ENCODE measurements around the gene OR2V2.

GRCh38 chr5:181149806-181150733 is 2.7 kb downstream of the OR2V2 start:
- TF ChIP-seq ZNF274 (IDR thresholded peaks at IDR 0.05; ENCODE audit: low read depth, low read length) (no peak), YY1 (IDR thresholded peaks at IDR 0.05; ENCODE audit: insufficient read depth, insufficient read length) (no peak)
